NCI-H1105 (cell line): ENCODE results near the gene GPHN.

ENCODE experiments used
- DNase-seq: peaks from one replicate; lab custom pipeline; 2025; lab: John Stamatoyannopoulos, UW

Gene GPHN

GRCh38 chr14:66955159-66955558, 447.2 kb downstream of the GPHN start:
- no peak for DNase-seq

GRCh38 chr14:66959437-66960050, 451.6 kb downstream of the GPHN start:
- DNase-seq, result no peak

- no peak for DNase-seq
Measured at GRCh38 chr14:66965831-66966230, 457.9 kb downstream of the GPHN start.

- no peak for DNase-seq
Measured at GRCh38 chr14:66972469-66972868, 464.5 kb downstream of the GPHN start.

GRCh38 chr14:66974397-66975025, 466.6 kb downstream of the GPHN start:
- DNase-seq, result no peak

GRCh38 chr14:66975251-66975650, 467.3 kb downstream of the GPHN start:
- no peak for DNase-seq

- no peak for DNase-seq
Measured at GRCh38 chr14:66979101-66979974, 471.4 kb downstream of the GPHN start.

GRCh38 chr14:66982247-66982646, 474.3 kb downstream of the GPHN start:
- DNase-seq, result no peak

GRCh38 chr14:66992776-66993175, 484.8 kb downstream of the GPHN start:
- no peak for DNase-seq

- DNase-seq, result no peak
Measured at GRCh38 chr14:66993512-66993911, 485.6 kb downstream of the GPHN start.

- no peak for DNase-seq
Measured at GRCh38 chr14:66998013-66998412, 490.1 kb downstream of the GPHN start.

GRCh38 chr14:66999978-67000377, 492.0 kb downstream of the GPHN start:
- no peak for DNase-seq

GRCh38 chr14:67002994-67003753, 495.2 kb downstream of the GPHN start:
- no peak for DNase-seq

GRCh38 chr14:67004521-67004920, 496.6 kb downstream of the GPHN start:
- no peak for DNase-seq

- no peak for DNase-seq
Measured at GRCh38 chr14:67010602-67011001, 502.7 kb downstream of the GPHN start.

- DNase-seq, result no peak
Measured at GRCh38 chr14:67016856-67017255, 508.9 kb downstream of the GPHN start.

- DNase-seq, result no peak
Measured at GRCh38 chr14:67018720-67019119, 510.8 kb downstream of the GPHN start.

- DNase-seq, result no peak
Measured at GRCh38 chr14:67019796-67020195, 511.8 kb downstream of the GPHN start.

GRCh38 chr14:67031920-67032774, 524.2 kb downstream of the GPHN start:
- no peak for DNase-seq

- no peak for DNase-seq
Measured at GRCh38 chr14:67045440-67045839, 537.5 kb downstream of the GPHN start.

- DNase-seq, result no peak
Measured at GRCh38 chr14:67050896-67051295, 542.9 kb downstream of the GPHN start.
